ENCODE data around the gene RAB1A. TPM values are rescaled to one million over a fixed set of nuclear protein-coding genes. Genes with fewer than 3 reads are reported as not detected.

RAB1A gene
- total and polyA plus RNA-seq, 9 of the 15 experiments (the other 6 are each of a cell fraction or from before 2014, with no cell fraction given): 43.8 to 163 (median 67.7) TPM

DNA sequence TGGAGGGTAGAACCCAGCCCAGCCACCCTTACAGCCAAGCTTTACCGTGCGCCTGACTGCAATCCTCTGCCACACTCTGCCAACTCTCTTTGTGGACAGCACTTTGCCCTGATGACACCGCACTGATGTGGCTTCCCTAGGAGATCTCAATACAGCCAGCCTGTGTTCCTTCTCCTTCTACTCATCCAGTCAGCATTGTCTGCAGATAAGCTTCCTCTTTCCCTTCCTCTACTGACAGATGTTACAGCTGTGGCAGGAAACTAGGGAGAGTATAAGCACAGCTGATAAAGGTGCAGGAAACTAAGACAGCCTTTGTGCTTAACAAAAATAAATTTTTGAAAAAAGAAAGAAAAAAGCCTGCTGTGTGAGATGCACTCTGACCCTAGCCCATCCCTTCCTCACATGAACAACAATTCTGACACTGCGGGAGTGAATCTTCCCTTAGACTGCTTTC lies 48.6 kb downstream of the RAB1A start (continued):
- no peak for TF ChIP-seq FOXA3 (CRISPR knock-in tag; conservative IDR thresholded peaks at IDR 0.05 in 1 of 2, IDR thresholded peaks at IDR 0.05 in 1 of 2)
- no peak for TF ChIP-seq DIDO1 (tag; IDR thresholded peaks at IDR 0.05; ENCODE audit: low read depth)
- TF ChIP-seq KLF16 (IDR thresholded peaks at IDR 0.05): peak; percentile 14; the same call in 1 of the 2 replicates
- TF ChIP-seq TBP (optimal IDR thresholded peaks at IDR 0.05; ENCODE audit: low read depth, low read length): no peak
- TF ChIP-seq, protein P1, sequence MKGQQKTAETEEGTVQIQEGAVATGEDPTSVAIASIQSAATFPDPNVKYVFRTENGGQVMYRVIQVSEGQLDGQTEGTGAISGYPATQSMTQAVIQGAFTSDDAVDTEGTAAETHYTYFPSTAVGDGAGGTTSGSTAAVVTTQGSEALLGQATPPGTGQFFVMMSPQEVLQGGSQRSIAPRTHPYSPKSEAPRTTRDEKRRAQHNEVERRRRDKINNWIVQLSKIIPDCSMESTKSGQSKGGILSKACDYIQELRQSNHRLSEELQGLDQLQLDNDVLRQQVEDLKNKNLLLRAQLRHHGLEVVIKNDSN (CRISPR knock-in tag; IDR thresholded peaks at IDR 0.05): no peak
- TF ChIP-seq FIP1L1 (IDR thresholded peaks at IDR 0.05; ENCODE audit: low read depth, low read length, poor library complexity, severe bottlenecking): no peak
- peak; percentile 88 for TF ChIP-seq TCF3 (CRISPR knock-in tag; IDR thresholded peaks at IDR 0.05)
- TF ChIP-seq, protein P2, sequence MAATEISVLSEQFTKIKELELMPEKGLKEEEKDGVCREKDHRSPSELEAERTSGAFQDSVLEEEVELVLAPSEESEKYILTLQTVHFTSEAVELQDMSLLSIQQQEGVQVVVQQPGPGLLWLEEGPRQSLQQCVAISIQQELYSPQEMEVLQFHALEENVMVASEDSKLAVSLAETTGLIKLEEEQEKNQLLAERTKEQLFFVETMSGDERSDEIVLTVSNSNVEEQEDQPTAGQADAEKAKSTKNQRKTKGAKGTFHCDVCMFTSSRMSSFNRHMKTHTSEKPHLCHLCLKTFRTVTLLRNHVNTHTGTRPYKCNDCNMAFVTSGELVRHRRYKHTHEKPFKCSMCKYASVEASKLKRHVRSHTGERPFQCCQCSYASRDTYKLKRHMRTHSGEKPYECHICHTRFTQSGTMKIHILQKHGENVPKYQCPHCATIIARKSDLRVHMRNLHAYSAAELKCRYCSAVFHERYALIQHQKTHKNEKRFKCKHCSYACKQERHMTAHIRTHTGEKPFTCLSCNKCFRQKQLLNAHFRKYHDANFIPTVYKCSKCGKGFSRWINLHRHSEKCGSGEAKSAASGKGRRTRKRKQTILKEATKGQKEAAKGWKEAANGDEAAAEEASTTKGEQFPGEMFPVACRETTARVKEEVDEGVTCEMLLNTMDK (IDR thresholded peaks at IDR 0.05; ENCODE audit: borderline replicate concordance, insufficient read depth, low read depth, low read length, poor library complexity, severe bottlenecking): no peak
- TF ChIP-seq HCFC1 (IDR thresholded peaks at IDR 0.05; ENCODE audit: low read depth, low read length): no peak
- TF ChIP-seq FOXJ2 (tag; IDR thresholded peaks at IDR 0.05): no peak
- no peak for TF ChIP-seq POLR2G (IDR thresholded peaks at IDR 0.05; ENCODE audit: low read depth, low read length)
- TF ChIP-seq ZNF436 (CRISPR knock-in tag; IDR thresholded peaks at IDR 0.05): no peak
- no peak for TF ChIP-seq RUNX1 (IDR thresholded peaks at IDR 0.05; ENCODE audit: low read depth)
- no peak for TF ChIP-seq ZNF609 (CRISPR knock-in tag; IDR thresholded peaks at IDR 0.05; ENCODE audit: borderline replicate concordance)
- TF ChIP-seq ZNF282 (CRISPR knock-in tag; IDR thresholded peaks at IDR 0.05): no peak
- TF ChIP-seq KDM1A (IDR thresholded peaks at IDR 0.05): no peak
- TF ChIP-seq CGGBP1 (CRISPR knock-in tag; IDR thresholded peaks at IDR 0.05): no peak
- no peak for TF ChIP-seq RB1 (IDR thresholded peaks at IDR 0.05; ENCODE audit: low read depth)
- TF ChIP-seq PTTG1 (tag; IDR thresholded peaks at IDR 0.05; ENCODE audit: low read depth): no peak
- no peak for TF ChIP-seq RFX5 (IDR thresholded peaks at IDR 0.05; ENCODE audit: low read depth, low read length)
- no peak for TF ChIP-seq BRCA1 (IDR thresholded peaks at IDR 0.05)
- TF ChIP-seq BRCA1 (CRISPR knock-in tag; IDR thresholded peaks at IDR 0.05): no peak

Measured in K562 (cell line).